ENCODE measurements around the gene SLC14A1.
A peak's percentile ranks its signal among the peaks of the same experiment; 100 is the strongest.
"Not testable (repeated sequence)": the region's sequence is repeated elsewhere in the genome, so short reads cannot be mapped to it uniquely, and the experiment has no call there.

The SLC14A1 gene

DNA sequence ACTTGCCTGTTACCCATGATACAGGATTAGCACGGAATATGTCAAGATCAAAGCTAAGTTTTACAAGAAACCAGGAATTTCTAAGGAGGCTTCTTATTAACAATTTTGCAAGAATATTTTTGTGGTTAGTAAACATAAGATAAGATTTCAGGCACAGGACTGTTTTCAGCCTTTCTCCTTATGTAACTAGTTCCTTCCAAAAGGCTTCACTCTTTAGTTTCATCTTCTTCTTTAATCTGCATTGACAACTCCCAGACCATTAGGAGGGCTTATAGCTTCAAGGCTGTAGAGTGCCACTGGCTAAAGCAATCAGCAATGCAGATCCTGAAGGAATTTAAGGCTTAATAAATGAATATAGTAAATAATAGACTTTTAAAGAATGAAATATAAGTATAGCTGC lies 29.3 kb downstream of the SLC14A1 start:
- H3K4me1 ChIP-seq (ENCODE audit: control insufficient read depth, low read length) = peaks cover 21% of the 10 kb centered on the region
- H3K36me3 ChIP-seq (ENCODE audit: control insufficient read depth, low read length) = no peaks in the 10 kb centered on the region
- TF ChIP-seq, protein P1, sequence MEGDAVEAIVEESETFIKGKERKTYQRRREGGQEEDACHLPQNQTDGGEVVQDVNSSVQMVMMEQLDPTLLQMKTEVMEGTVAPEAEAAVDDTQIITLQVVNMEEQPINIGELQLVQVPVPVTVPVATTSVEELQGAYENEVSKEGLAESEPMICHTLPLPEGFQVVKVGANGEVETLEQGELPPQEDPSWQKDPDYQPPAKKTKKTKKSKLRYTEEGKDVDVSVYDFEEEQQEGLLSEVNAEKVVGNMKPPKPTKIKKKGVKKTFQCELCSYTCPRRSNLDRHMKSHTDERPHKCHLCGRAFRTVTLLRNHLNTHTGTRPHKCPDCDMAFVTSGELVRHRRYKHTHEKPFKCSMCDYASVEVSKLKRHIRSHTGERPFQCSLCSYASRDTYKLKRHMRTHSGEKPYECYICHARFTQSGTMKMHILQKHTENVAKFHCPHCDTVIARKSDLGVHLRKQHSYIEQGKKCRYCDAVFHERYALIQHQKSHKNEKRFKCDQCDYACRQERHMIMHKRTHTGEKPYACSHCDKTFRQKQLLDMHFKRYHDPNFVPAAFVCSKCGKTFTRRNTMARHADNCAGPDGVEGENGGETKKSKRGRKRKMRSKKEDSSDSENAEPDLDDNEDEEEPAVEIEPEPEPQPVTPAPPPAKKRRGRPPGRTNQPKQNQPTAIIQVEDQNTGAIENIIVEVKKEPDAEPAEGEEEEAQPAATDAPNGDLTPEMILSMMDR (IDR thresholded peaks at IDR 0.05; ENCODE audit: low read depth, low read length, poor library complexity, severe bottlenecking) = no peak
- TF ChIP-seq EZH2phosphoT487 (IDR thresholded peaks at IDR 0.05; ENCODE audit: borderline replicate concordance, low read length) = no peak
- H3K9me2 ChIP-seq (replicated peaks; ENCODE audit: control insufficient read depth, low read length) = no peaks in the 10 kb centered on the region
- peaks cover 6% of the 10 kb centered on the region for H3K27me3 ChIP-seq (ENCODE audit: control insufficient read depth, low read length)
- no peak overlapping the region for H3K4me3 ChIP-seq (ENCODE audit: low read length)
- H3F3A ChIP-seq (ENCODE audit: control insufficient read depth, insufficient read depth) = no peaks in the 10 kb centered on the region
- H3K4me2 ChIP-seq (ENCODE audit: low read length) = no peak overlapping the region
- no peaks in the 10 kb centered on the region for H3K9me3 ChIP-seq (ENCODE audit: control insufficient read depth, insufficient read depth, low read length)
- H3K79me2 ChIP-seq (ENCODE audit: control insufficient read depth, low read length) = no peaks in the 10 kb centered on the region
- H4K20me1 ChIP-seq (ENCODE audit: control insufficient read depth, insufficient read depth, low read depth, low read length) = no peaks in the 10 kb centered on the region
- H3K27ac ChIP-seq (ENCODE audit: low read depth, low read length) = no peak overlapping the region

DNA sequence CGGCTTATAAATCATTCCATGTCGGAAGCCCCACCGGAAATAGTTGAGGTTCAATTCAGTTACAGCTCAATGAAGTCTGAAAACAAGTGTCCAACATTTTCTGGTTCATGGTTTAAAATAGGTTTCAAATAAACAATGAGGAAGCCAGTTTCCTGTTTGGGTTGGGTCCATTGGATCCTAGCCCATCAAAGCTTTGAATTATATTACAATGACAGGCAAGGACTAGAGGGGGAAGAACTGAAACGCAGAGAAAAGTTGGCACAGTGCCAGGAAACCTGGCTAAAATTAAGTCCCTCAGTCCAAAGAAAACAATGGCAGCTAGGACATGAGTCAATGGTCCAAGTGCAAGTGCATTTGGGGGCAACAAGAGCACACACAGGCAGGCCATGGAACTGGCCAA lies 32.0 kb downstream of the SLC14A1 start:
- H3K9me2 ChIP-seq (replicated peaks; ENCODE audit: control insufficient read depth, low read length) = no peaks in the 10 kb centered on the region
- no peaks in the 10 kb centered on the region for H3F3A ChIP-seq (ENCODE audit: control insufficient read depth, insufficient read depth)
- H4K20me1 ChIP-seq (ENCODE audit: control insufficient read depth, insufficient read depth, low read depth, low read length) = no peaks in the 10 kb centered on the region
- peaks cover 8% of the 10 kb centered on the region for H3K4me1 ChIP-seq (ENCODE audit: control insufficient read depth, low read length)
- H3K36me3 ChIP-seq (ENCODE audit: control insufficient read depth, low read length) = no peaks in the 10 kb centered on the region
- H3K27ac ChIP-seq (ENCODE audit: low read depth, low read length) = no peak overlapping the region
- TF ChIP-seq, protein P1 (IDR thresholded peaks at IDR 0.05; ENCODE audit: low read depth, low read length, poor library complexity, severe bottlenecking) = no peak
- no peak for TF ChIP-seq EZH2phosphoT487 (IDR thresholded peaks at IDR 0.05; ENCODE audit: borderline replicate concordance, low read length)
- peak overlapping the region; percentile 29 for H3K4me2 ChIP-seq (ENCODE audit: low read length)
- H3K27me3 ChIP-seq (ENCODE audit: control insufficient read depth, low read length) = peaks cover 6% of the 10 kb centered on the region
- H3K4me3 ChIP-seq (ENCODE audit: low read length) = no peak overlapping the region
- H3K79me2 ChIP-seq (ENCODE audit: control insufficient read depth, low read length) = no peaks in the 10 kb centered on the region
- H3K9me3 ChIP-seq (ENCODE audit: control insufficient read depth, insufficient read depth, low read length) = no peaks in the 10 kb centered on the region

DNA sequence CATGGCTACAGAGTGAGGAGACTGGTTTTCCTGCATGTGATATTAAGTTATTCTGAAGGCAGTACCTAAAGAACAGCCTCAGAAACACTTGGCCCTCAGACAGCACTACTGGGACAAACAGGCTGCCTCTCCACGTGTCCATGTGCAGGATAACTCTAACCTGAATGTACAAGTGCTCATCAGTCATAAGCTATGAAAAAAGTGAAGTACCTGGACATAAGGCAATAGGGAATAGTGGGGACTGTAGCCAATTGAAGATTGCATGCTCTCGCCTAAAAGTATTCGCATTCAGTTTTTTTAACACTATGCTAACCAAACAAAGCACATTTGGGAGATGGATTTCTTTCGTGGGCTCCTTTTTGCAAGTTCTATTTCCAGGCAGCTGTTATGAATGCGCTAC lies 33.0 kb downstream of the SLC14A1 start:
- no peak overlapping the region for H3K4me2 ChIP-seq (ENCODE audit: low read length)
- H3K9me3 ChIP-seq (ENCODE audit: control insufficient read depth, insufficient read depth, low read length) = no peaks in the 10 kb centered on the region
- no peaks in the 10 kb centered on the region for H3K9me2 ChIP-seq (replicated peaks; ENCODE audit: control insufficient read depth, low read length)
- H3K79me2 ChIP-seq (ENCODE audit: control insufficient read depth, low read length) = no peaks in the 10 kb centered on the region
- no peak overlapping the region for H3K27ac ChIP-seq (ENCODE audit: low read depth, low read length)
- H3K27me3 ChIP-seq (ENCODE audit: control insufficient read depth, low read length) = peaks cover 6% of the 10 kb centered on the region
- no peak for TF ChIP-seq EZH2phosphoT487 (IDR thresholded peaks at IDR 0.05; ENCODE audit: borderline replicate concordance, low read length)
- TF ChIP-seq, protein P1 (IDR thresholded peaks at IDR 0.05; ENCODE audit: low read depth, low read length, poor library complexity, severe bottlenecking) = no peak
- no peaks in the 10 kb centered on the region for H3K36me3 ChIP-seq (ENCODE audit: control insufficient read depth, low read length)
- H4K20me1 ChIP-seq (ENCODE audit: control insufficient read depth, insufficient read depth, low read depth, low read length) = no peaks in the 10 kb centered on the region
- no peaks in the 10 kb centered on the region for H3F3A ChIP-seq (ENCODE audit: control insufficient read depth, insufficient read depth)
- no peak overlapping the region for H3K4me3 ChIP-seq (ENCODE audit: low read length)
- H3K4me1 ChIP-seq (ENCODE audit: control insufficient read depth, low read length) = peaks cover 8% of the 10 kb centered on the region

DNA sequence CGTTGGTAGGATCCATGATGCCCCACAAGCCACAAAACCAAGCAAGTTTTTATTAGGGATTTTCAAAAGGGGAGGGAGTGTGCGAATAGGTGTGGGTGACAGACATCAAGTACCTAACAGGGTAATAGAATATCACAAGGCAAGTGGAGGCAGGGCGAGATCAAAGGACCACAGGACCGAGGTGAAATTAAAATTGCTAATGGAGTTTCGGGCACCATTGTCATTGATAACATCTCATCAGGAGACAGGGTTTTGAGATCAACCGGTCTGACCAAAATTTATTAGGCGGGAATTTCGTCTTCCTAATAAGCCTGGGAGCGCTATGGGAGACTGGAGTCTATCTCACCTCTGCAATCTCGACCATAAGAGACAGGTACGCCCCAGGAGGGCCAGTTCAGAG lies 33.7 kb downstream of the SLC14A1 start:
- H3F3A ChIP-seq (ENCODE audit: control insufficient read depth, insufficient read depth); H3K27me3 ChIP-seq (ENCODE audit: control insufficient read depth, low read length); H3K79me2 ChIP-seq (ENCODE audit: control insufficient read depth, low read length); H3K9me3 ChIP-seq (ENCODE audit: control insufficient read depth, insufficient read depth, low read length); H4K20me1 ChIP-seq (ENCODE audit: control insufficient read depth, insufficient read depth, low read depth, low read length); H3K36me3 ChIP-seq (ENCODE audit: control insufficient read depth, low read length); H3K4me2 ChIP-seq (ENCODE audit: low read length); H3K27ac ChIP-seq (ENCODE audit: low read depth, low read length); H3K4me1 ChIP-seq (ENCODE audit: control insufficient read depth, low read length); H3K4me3 ChIP-seq (ENCODE audit: low read length); H3K9me2 ChIP-seq (replicated peaks; ENCODE audit: control insufficient read depth, low read length): not testable (repeated sequence)
